Naive thymus-derived CD4-positive, alpha-beta T cell (primary cell): Measurements from ENCODE around the gene GRIN2A. TPM values are rescaled to one million over a fixed set of nuclear protein-coding genes. Genes with fewer than 3 reads are reported as not detected.

Source experiments
- ATAC-seq: fragments of 150-1000 bp; cut with Tn5 transposase; 2 replicates; pipeline ENCODE4 v1.10.0; 2021; ENCODE audit warnings: mild to moderate bottlenecking, moderate library complexity
- CTCF ChIA-PET: fragments of 350-600 bp; sonication (Branson Sonifier 250); formaldehyde crosslinking; loops from one replicate; lab custom pipeline; 2021; ENCODE audit warnings: antibody characterized with exemption; lab: Charles Lee
- POLR2A ChIA-PET: fragments of 350-600 bp; sonication (Branson Sonifier 250); formaldehyde crosslinking; loops from one replicate; lab custom pipeline; 2021; ENCODE audit warnings: antibody characterized with exemption, inconsistent platforms; lab: Charles Lee
- DNase-seq, 9 donors: peaks; one replicate each; pipeline versions ENCODE4 v3.0.0 to v3.0.0-alpha.2; 2020 to 2022; ENCODE audit warnings: mixed read lengths in 1 of 9
- H3K27ac ChIP-seq: one replicate; pipeline ENCODE4 v1.7.0; 2013; ENCODE audit warnings: mild to moderate bottlenecking, low read depth, low read length, moderate library complexity
- H3K27me3 ChIP-seq, 2 donors: one replicate each; pipeline ENCODE4 v1.7.0; 2013; ENCODE audit warnings: low read length in 2 of 2, mild to moderate bottlenecking in 2 of 2, moderate library complexity in 2 of 2; ENCODE audit not compliant: control insufficient read depth in 2 of 2, insufficient read depth in 2 of 2
- H3K36me3 ChIP-seq, 3 experiments: 1 replicate in 2 of 3; 2 replicates in 1 of 3; pipeline ENCODE4 v1.7.0; 2013; ENCODE audit warnings: low read length in 3 of 3, mild to moderate bottlenecking in 3 of 3, moderate library complexity in 1 of 3; ENCODE audit not compliant: insufficient read depth in 3 of 3, control insufficient read depth in 2 of 3
- H3K4me1 ChIP-seq, 2 donors: one replicate each; pipeline ENCODE4 v1.7.0; 2013; ENCODE audit warnings: low read length in 2 of 2, mild to moderate bottlenecking in 2 of 2, moderate library complexity in 1 of 2; ENCODE audit not compliant: control insufficient read depth in 2 of 2, insufficient read depth in 2 of 2
- H3K4me3 ChIP-seq: 2 replicates; pipeline ENCODE4 v1.7.0; 2013; ENCODE audit warnings: mild to moderate bottlenecking, low read length
- H3K9me3 ChIP-seq, 3 experiments: 1 replicate in 2 of 3; 2 replicates in 1 of 3; pipeline ENCODE4 v1.7.0; 2013; ENCODE audit warnings: low read length in 3 of 3; ENCODE audit not compliant: control insufficient read depth in 2 of 3
- H3K27ac Mint-ChIP-seq, 9 donors: one replicate each; pipeline ENCODE4 v1.8.0; 2020 to 2022; ENCODE audit warnings: mixed read lengths in 9 of 9, mild to moderate bottlenecking in 8 of 9, moderate library complexity in 5 of 9, inconsistent platforms in 2 of 9
- H3K27me3 Mint-ChIP-seq, 5 donors: one replicate each; pipeline ENCODE4 v1.8.0; 2021 to 2022; ENCODE audit warnings: mixed read lengths in 5 of 5, mild to moderate bottlenecking in 1 of 5
- H3K36me3 Mint-ChIP-seq, 5 donors: one replicate each; pipeline ENCODE4 v1.8.0; 2020 to 2022; ENCODE audit warnings: mixed read lengths in 5 of 5, mild to moderate bottlenecking in 3 of 5, inconsistent platforms in 1 of 5
- H3K4me1 Mint-ChIP-seq, 7 donors: one replicate each; pipeline ENCODE4 v1.8.0; 2020 to 2022; ENCODE audit warnings: mixed read lengths in 7 of 7, mild to moderate bottlenecking in 3 of 7, inconsistent platforms in 1 of 7
- H3K4me3 Mint-ChIP-seq, 10 donors: one replicate each; pipeline ENCODE4 v1.8.0; 2020 to 2022; ENCODE audit warnings: mild to moderate bottlenecking in 10 of 10, mixed read lengths in 10 of 10, moderate library complexity in 6 of 10, inconsistent platforms in 2 of 10
- H3K9me3 Mint-ChIP-seq, 11 donors: one replicate each; pipeline ENCODE4 v1.8.0; 2020 to 2022; ENCODE audit warnings: mixed read lengths in 11 of 11, mild to moderate bottlenecking in 4 of 11, inconsistent platforms in 1 of 11, moderate library complexity in 1 of 11
- intact Hi-C, 2 donors: fragments of 100-400 bp; cut with micrococcal nuclease; formaldehyde crosslinking; loops; one replicate each; pipeline ENCODE4 v1.15.1; 2023
- polyA plus RNA-seq, 2 donors: library from polyadenylated mRNA; unstranded; fragments of 300-500 nt; fragmentation: Illumina TruSeq; gene quantifications; one replicate each; pipeline ENCODE4 v1.2.3, GENCODE V29; 2021
- total RNA-seq, 6 experiments: library from RNA in 5 of 6; stranded (reverse) in 5 of 6; gene quantifications; 1 replicate in 5 of 6; 2 replicates in 1 of 6; pipeline ENCODE4 v1.2.3 and lab custom pipeline; 2021 to 2026

The GRIN2A gene
- total and polyA plus RNA-seq, 7 experiments from 2014 or later, result not detected

DNA sequence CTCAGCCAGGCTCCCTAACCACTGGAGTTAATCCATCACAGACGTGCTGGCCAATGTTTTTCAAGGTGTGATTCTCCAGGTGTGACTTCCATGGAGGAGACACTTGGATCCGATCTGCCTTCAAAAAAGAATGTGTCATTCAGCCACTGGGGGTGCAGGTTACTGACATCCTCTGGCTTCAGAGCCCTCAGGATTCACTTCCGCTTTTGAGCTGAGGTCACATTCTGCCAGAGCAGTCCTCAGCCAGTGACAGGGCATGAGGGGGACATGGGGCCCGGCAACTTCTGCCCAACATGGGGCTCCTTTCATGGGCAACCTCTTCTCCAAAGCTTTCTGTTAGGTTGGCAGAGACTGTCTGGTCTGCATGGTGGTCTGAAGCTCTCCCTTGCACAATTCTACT is 81.4 kb downstream of the GRIN2A start:
- Mint-ChIP-seq H3K4me1 (no peaks in the 10 kb centered on the region), H3K27me3 (peaks cover 0 to 30% (median 18%) of the 10 kb centered on the region in 5 donors), H3K27ac (no peak overlapping the region), H3K4me3 (no peak overlapping the region), H3K9me3 (peaks cover 0 to 17% (median 7%) of the 10 kb centered on the region in 11 donors), H3K36me3 (no peaks in the 10 kb centered on the region)
- peaks cover 0 to 4% (median 0%) of the 10 kb centered on the region in 3 experiments for H3K9me3 ChIP-seq
- ChIA-PET POLR2A (no interaction called here), CTCF (no interaction called here)
- intact Hi-C loops, result no loop called here
- no peak for DNase-seq
- no peak overlapping the region for H3K27ac ChIP-seq
- ATAC-seq, result no peak
- no peak overlapping the region for H3K4me3 ChIP-seq
- H3K4me1 ChIP-seq, result no peaks in the 10 kb centered on the region
- no peaks in the 10 kb centered on the region for H3K27me3 ChIP-seq
- no peaks in the 10 kb centered on the region for H3K36me3 ChIP-seq

DNA sequence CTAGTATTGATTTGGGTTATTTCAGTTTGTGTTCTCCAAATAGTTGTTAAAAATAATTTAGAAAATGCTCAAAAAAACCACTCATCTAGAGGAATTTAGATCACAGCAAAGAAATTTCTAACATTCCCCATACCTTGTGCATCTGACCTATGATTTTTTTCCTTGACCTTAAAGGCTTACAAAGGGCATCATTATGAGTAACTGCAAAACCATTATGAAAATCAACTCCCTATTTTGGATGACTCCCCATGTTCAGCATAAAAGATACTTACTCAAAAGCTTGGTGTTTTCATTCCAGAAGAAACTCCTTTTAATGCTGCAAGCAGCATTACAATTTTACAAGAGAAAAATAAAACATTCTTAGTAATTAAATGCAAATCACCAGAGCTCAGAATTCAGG is 83.2 kb downstream of the GRIN2A start:
- ChIA-PET CTCF (no interaction called here), POLR2A (no interaction called here)
- H3K27ac Mint-ChIP-seq, result no peak overlapping the region
- ATAC-seq (no peak), DNase-seq (no peak)
- no peaks in the 10 kb centered on the region for H3K36me3 Mint-ChIP-seq
- H3K4me3 Mint-ChIP-seq, result no peak overlapping the region
- peaks cover 0 to 23% (median 8%) of the 10 kb centered on the region in 5 donors for H3K27me3 Mint-ChIP-seq
- intact Hi-C loops, result no loop called here
- Histone ChIP-seq H3K4me3 (no peak overlapping the region), H3K9me3 (peaks cover 0 to 4% (median 0%) of the 10 kb centered on the region in 3 experiments), H3K27me3 (no peaks in the 10 kb centered on the region), H3K27ac (no peak overlapping the region), H3K4me1 (no peaks in the 10 kb centered on the region), H3K36me3 (no peaks in the 10 kb centered on the region)
- no peaks in the 10 kb centered on the region for H3K4me1 Mint-ChIP-seq
- peaks cover 0 to 16% (median 7%) of the 10 kb centered on the region in 11 donors for H3K9me3 Mint-ChIP-seq

DNA sequence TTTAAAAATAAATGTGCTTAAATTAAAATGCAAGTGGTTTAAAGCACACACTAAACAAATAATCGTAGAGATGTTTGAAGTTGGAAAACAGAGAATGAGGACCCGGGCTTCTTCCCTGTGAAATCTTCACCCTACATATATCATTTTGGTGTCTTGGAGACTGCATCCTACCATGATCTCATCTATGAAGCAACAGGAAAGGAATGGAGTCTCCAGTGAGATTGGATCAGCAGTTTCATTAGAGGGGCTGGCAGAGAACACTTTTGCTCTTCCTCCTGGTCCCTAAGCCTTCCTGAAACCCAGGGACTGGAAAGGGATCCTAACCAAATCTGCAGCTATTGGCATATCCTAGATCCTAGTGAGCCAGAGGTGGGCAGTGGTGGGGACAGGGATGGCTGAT is 85.0 kb downstream of the GRIN2A start:
- DNase-seq, result no peak
- ChIA-PET POLR2A (no interaction called here), CTCF (no interaction called here)
- H3K36me3 Mint-ChIP-seq, result no peaks in the 10 kb centered on the region
- H3K4me1 Mint-ChIP-seq, result no peaks in the 10 kb centered on the region
- H3K27ac Mint-ChIP-seq, result no peak overlapping the region
- peaks cover 0 to 11% (median 8%) of the 10 kb centered on the region in 5 donors for H3K27me3 Mint-ChIP-seq
- no peak overlapping the region for H3K4me3 Mint-ChIP-seq
- no peak for ATAC-seq
- intact Hi-C loops, result no loop called here
- H3K36me3 ChIP-seq, result no peaks in the 10 kb centered on the region
- no peak overlapping the region for H3K4me3 ChIP-seq
- H3K27me3 ChIP-seq, result no peaks in the 10 kb centered on the region
- H3K27ac ChIP-seq, result no peak overlapping the region
- H3K9me3 ChIP-seq, result peaks cover 0 to 2% (median 0%) of the 10 kb centered on the region in 3 experiments
- no peaks in the 10 kb centered on the region for H3K4me1 ChIP-seq
- H3K9me3 Mint-ChIP-seq, result peaks cover 0 to 12% (median 7%) of the 10 kb centered on the region in 11 donors

DNA sequence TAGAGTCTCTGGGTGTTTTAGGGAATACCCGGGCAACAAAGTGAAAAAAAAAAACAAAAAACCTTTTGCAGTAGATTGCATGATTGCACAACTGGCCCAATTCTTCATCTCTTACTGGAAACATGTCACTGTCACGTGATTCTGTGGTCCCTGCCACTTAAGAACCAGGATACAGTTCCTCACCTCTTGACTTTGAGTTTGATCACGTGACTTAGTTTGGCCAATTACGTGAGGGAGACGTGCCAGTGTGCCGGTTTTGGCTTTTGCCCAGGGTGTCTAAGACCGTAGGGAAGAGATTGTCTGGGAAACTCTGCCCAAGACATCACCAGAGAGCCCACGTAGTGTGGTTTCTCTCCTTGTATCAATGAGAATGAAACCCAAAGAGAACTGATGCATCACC is 88.7 kb downstream of the GRIN2A start:
- DNase-seq (no peak), ATAC-seq (no peak)
- intact Hi-C loops, result no loop called here
- Histone ChIP-seq H3K4me1 (no peaks in the 10 kb centered on the region), H3K9me3 (no peaks in the 10 kb centered on the region), H3K4me3 (no peak overlapping the region), H3K27ac (no peak overlapping the region), H3K36me3 (no peaks in the 10 kb centered on the region), H3K27me3 (no peaks in the 10 kb centered on the region)
- no peaks in the 10 kb centered on the region for H3K36me3 Mint-ChIP-seq
- ChIA-PET POLR2A (no interaction called here), CTCF (no interaction called here)
- no peaks in the 10 kb centered on the region for H3K4me1 Mint-ChIP-seq
- peaks cover 0 to 9% (median 6%) of the 10 kb centered on the region in 5 donors for H3K27me3 Mint-ChIP-seq
- no peak overlapping the region for H3K4me3 Mint-ChIP-seq
- peaks cover 0 to 8% (median 2%) of the 10 kb centered on the region in 11 donors for H3K9me3 Mint-ChIP-seq
- no peak overlapping the region for H3K27ac Mint-ChIP-seq

DNA sequence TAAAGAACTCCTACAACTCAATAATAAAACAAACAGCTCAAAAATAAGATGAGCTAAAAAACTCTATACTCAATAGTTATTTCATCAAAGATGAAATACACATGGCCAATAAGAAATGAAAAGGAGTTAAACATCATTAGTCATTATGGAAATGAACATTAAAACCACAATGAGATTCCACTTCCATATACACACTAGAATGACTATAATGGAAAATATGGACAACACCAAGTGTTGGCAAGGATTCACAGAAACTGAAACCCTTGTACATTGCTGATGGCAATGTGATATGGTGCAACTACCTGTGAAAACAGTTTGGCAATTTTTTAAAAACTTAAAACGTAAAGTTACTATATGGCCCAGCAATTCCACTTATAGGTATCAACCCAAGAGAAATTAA is 91.4 kb downstream of the GRIN2A start:
- intact Hi-C loops, result no loop called here

DNA sequence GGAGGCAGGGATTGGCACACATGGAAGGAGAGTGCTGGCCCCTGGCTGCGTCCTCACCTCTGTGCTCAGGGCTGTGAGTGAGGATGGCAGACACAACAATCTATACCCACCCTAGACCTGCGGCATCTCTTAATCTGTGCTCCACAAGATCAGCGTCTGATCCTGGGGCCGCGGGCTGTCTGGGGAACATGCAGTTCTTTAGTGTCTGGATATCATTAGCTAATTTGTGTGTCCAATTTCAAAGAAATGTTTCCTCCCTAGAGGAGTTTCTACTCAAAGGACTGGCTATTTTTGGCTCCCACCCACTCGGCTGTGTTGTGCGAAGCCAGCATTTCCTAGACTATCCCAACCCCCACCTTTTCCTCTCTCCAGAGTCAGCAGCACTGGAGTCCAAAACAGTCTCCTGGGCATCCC is 93.8 kb downstream of the GRIN2A start:
- CTCF ChIA-PET, result no interaction called here
- H3K36me3 ChIP-seq, result no peaks in the 10 kb centered on the region
- intact Hi-C loops, result no loop called here

More for the DNA sequence above, 91.4 kb downstream of the GRIN2A start:
- ATAC-seq, result no peak
- CTCF ChIA-PET, result no interaction called here
- POLR2A ChIA-PET, result no interaction called here
- Mint-ChIP-seq H3K9me3 (peaks cover 0 to 5% (median 0%) of the 10 kb centered on the region in 11 donors), H3K36me3 (no peaks in the 10 kb centered on the region), H3K27ac (no peak overlapping the region), H3K4me3 (no peak overlapping the region), H3K27me3 (peaks cover 0 to 18% (median 9%) of the 10 kb centered on the region in 5 donors), H3K4me1 (no peaks in the 10 kb centered on the region)
- Histone ChIP-seq H3K4me1 (no peaks in the 10 kb centered on the region), H3K9me3 (no peaks in the 10 kb centered on the region), H3K36me3 (no peaks in the 10 kb centered on the region), H3K27ac (no peak overlapping the region), H3K4me3 (no peak overlapping the region), H3K27me3 (no peaks in the 10 kb centered on the region)
- DNase-seq, result no peak

DNA sequence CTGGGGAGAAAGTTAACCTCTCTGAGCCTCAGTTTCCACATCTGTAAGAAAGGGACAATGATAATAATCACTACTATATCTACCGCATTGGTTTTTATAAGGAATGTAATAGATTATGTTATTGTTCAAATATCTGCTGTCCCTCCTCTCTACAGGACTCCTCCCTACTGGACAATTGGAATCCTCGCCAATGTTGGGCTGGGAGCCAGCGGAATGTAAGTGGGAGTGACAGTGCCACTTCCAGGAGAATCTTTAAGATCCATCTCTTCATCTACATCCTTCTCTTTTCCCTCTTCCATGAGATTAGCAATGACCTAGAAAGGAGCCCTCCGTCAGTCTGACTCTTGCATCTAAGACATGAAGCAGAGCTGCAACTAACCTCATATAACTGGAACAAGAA is 95.1 kb downstream of the GRIN2A start:
- Mint-ChIP-seq H3K4me1 (no peaks in the 10 kb centered on the region), H3K4me3 (no peak overlapping the region), H3K36me3 (no peaks in the 10 kb centered on the region), H3K27ac (no peak overlapping the region), H3K9me3 (peaks cover 0 to 10% (median 2%) of the 10 kb centered on the region in 11 donors), H3K27me3 (peaks cover 0 to 22% (median 9%) of the 10 kb centered on the region in 5 donors)
- DNase-seq, result no peak
- ChIA-PET POLR2A (no interaction called here), CTCF (no interaction called here)
- ATAC-seq, result no peak
- Histone ChIP-seq H3K27me3 (no peaks in the 10 kb centered on the region), H3K9me3 (no peaks in the 10 kb centered on the region), H3K36me3 (no peaks in the 10 kb centered on the region), H3K4me1 (no peaks in the 10 kb centered on the region), H3K4me3 (no peak overlapping the region), H3K27ac (no peak overlapping the region)
- intact Hi-C loops, result no loop called here

More for the DNA sequence above, 93.8 kb downstream of the GRIN2A start:
- H3K27ac Mint-ChIP-seq, result no peak overlapping the region
- Histone ChIP-seq H3K4me3 (no peak overlapping the region), H3K9me3 (no peaks in the 10 kb centered on the region), H3K27me3 (no peaks in the 10 kb centered on the region), H3K4me1 (no peaks in the 10 kb centered on the region), H3K27ac (no peak overlapping the region)
- DNase-seq (no peak), ATAC-seq (no peak)
- H3K36me3 Mint-ChIP-seq, result no peaks in the 10 kb centered on the region
- peaks cover 0 to 22% (median 9%) of the 10 kb centered on the region in 5 donors for H3K27me3 Mint-ChIP-seq
- H3K4me3 Mint-ChIP-seq, result no peak overlapping the region
- peaks cover 0 to 8% (median under 1%) of the 10 kb centered on the region in 11 donors for H3K9me3 Mint-ChIP-seq
- no peaks in the 10 kb centered on the region for H3K4me1 Mint-ChIP-seq
- POLR2A ChIA-PET, result no interaction called here
